ENCODE results near the gene IFITM5. TPM values are rescaled to one million over a fixed set of nuclear protein-coding genes. Genes with fewer than 3 reads are reported as not detected.
"Not testable (repeated sequence)": the region's sequence is repeated elsewhere in the genome, so short reads cannot be mapped to it uniquely, and the experiment has no call there.

The IFITM5 gene
- total and polyA plus RNA-seq, 2 of the 4 experiments (the other 2 are of a cell fraction): not detected

GRCh38 chr11:324593-325517 is 25.5 kb upstream of the IFITM5 start:
- peak overlapping the region; percentile 42; the same call in 1 of the 2 replicates for H3K14ac ChIP-seq (replicated peaks; ENCODE audit: low read depth, low read length)
- H3K79me1 ChIP-seq (ENCODE audit: low read depth in 1 of 2, low read length in 2 of 2); H3K9me3 ChIP-seq (ENCODE audit: control insufficient read depth, insufficient read depth, low read length); H2AK9ac ChIP-seq (replicated peaks; ENCODE audit: low read depth, low read length, poor library complexity); H2BK20ac ChIP-seq (ENCODE audit: low read depth, low read length); H3K9ac ChIP-seq (ENCODE audit: low read depth, low read length); H3K4ac ChIP-seq (ENCODE audit: low read depth, low read length); H3K27me3 ChIP-seq (ENCODE audit: control insufficient read depth, insufficient read depth, low read length); in situ Hi-C loops (cut with MboI; ENCODE audit: low sequenced_read_pairs); H2BK120ac ChIP-seq (ENCODE audit: low read depth, low read length); H3K9me1 ChIP-seq (ENCODE audit: insufficient read depth, low read length); intact Hi-C loops (cut with micrococcal nuclease); DNase-seq; ATAC-seq (ENCODE audit: low read depth); H3K4me3 ChIP-seq (ENCODE audit: insufficient read depth, low read depth, low read length); BruUV-seq (replicated peaks); H4K20me1 ChIP-seq (ENCODE audit: insufficient read depth, low read length); H2AK5ac ChIP-seq (ENCODE audit: low read depth, low read length); H2BK15ac ChIP-seq (ENCODE audit: low read depth, low read length); H3K4me2 ChIP-seq (ENCODE audit: low read depth, low read length); H3K23ac ChIP-seq (ENCODE audit: low read depth, low read length); H3K36me3 ChIP-seq (ENCODE audit: control insufficient read depth, insufficient read depth, low read length); POLR2A ChIA-PET (ENCODE audit: unreplicated experiment); dilution Hi-C loops (cut with HindIII; ENCODE audit: low sequenced_read_pairs, unreplicated experiment); H2BK5ac ChIP-seq (ENCODE audit: low read depth, low read length, poor library complexity, severe bottlenecking); H3K56ac ChIP-seq (ENCODE audit: extremely low read depth, insufficient read depth, low read length): not testable (repeated sequence)
- H3K18ac ChIP-seq (ENCODE audit: low read depth, low read length): peak overlapping the region; percentile 2; the same call in 1 of the 2 replicates
- TF ChIP-seq, protein P1, sequence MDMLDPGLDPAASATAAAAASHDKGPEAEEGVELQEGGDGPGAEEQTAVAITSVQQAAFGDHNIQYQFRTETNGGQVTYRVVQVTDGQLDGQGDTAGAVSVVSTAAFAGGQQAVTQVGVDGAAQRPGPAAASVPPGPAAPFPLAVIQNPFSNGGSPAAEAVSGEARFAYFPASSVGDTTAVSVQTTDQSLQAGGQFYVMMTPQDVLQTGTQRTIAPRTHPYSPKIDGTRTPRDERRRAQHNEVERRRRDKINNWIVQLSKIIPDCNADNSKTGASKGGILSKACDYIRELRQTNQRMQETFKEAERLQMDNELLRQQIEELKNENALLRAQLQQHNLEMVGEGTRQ (IDR thresholded peaks at IDR 0.05; ENCODE audit: low read depth, low read length): peak; percentile 27; the same call in 1 of the 2 replicates
- WGBS, 2 experiments (ENCODE audit: extremely low coverage in 2 of 2, insufficient read length in 1 of 2): 31% methylated on average over 3 of the region's 34 CpGs; no CpG with 5 or more reads in 1 of the 2 experiments
- peaks cover 16% of the 10 kb centered on the region for H3K4me1 ChIP-seq (ENCODE audit: control insufficient read depth, insufficient read depth, low read length)
- CTCF ChIA-PET: interaction anchor here (1.0 kb wide), 1 partner anchor 12 kb away, joined by 3 read pairs; no protein-coding TSS in a partner anchor
- peak overlapping the region; percentile 15 to 45; a peak in 2 of 4 replicates for H4K8ac ChIP-seq (ENCODE audit: low read depth in 2 of 2, low read length in 2 of 2)
- 0 out of 2 replicates have a peak overlapping the region, but pooled peaks have one; percentile 14 for H4K91ac ChIP-seq (ENCODE audit: insufficient read depth, low read depth, low read length)
- H4K5ac ChIP-seq (ENCODE audit: low read depth, low read length): peak overlapping the region; percentile 40
- peak overlapping the region; percentile 25; the same call in 1 of the 2 replicates for H3K27ac ChIP-seq (ENCODE audit: insufficient read depth, low read length)
- peak overlapping the region; percentile 70 for H2AFZ ChIP-seq (replicated peaks; ENCODE audit: low read length, poor library complexity)
